Limb (tissue), 2 donors: ENCODE measurements around the gene ITGA6.

Experiments
- DNase-seq, 2 donors: peaks; one replicate each; pipeline ENCODE4 v3.0.0-alpha.2; 2016; ENCODE audit errors: extremely low spot score in 2 of 2

Gene ITGA6

GRCh38 chr2:172464400-172465129 is 37.2 kb downstream of the ITGA6 start:
- no peak for DNase-seq

GRCh38 chr2:172465417-172466334 is 38.3 kb downstream of the ITGA6 start:
- DNase-seq = peak; percentile 75 to 84

DNA sequence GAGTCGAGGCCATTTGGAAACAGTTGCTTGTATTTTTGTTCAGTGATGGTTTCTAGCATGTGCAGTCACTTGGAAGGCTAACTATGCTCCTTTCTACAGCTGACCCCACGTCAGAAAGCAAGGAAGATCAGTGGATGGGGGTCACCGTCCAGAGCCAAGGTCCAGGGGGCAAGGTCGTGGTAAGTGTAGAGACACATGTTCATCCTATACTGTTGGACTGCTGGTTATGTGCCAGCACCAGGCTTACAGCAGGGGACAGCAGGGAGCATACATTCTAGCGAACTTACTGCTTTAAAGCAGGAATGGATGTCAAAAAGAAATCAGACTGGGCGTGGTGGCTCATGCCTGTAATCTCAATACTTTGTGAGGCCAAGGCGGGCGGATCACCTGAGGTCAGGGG is 40.0 kb downstream of the ITGA6 start:
- no peak for DNase-seq

- DNase-seq = no peak
Observed at GRCh38 chr2:172470958-172471922, 43.9 kb downstream of the ITGA6 start.

- no peak for DNase-seq
Observed at GRCh38 chr2:172472446-172473033, 45.2 kb downstream of the ITGA6 start.

GRCh38 chr2:172473167-172473566 is 45.8 kb downstream of the ITGA6 start:
- DNase-seq = no peak

GRCh38 chr2:172478353-172478752 is 51.0 kb downstream of the ITGA6 start:
- no peak for DNase-seq

DNA sequence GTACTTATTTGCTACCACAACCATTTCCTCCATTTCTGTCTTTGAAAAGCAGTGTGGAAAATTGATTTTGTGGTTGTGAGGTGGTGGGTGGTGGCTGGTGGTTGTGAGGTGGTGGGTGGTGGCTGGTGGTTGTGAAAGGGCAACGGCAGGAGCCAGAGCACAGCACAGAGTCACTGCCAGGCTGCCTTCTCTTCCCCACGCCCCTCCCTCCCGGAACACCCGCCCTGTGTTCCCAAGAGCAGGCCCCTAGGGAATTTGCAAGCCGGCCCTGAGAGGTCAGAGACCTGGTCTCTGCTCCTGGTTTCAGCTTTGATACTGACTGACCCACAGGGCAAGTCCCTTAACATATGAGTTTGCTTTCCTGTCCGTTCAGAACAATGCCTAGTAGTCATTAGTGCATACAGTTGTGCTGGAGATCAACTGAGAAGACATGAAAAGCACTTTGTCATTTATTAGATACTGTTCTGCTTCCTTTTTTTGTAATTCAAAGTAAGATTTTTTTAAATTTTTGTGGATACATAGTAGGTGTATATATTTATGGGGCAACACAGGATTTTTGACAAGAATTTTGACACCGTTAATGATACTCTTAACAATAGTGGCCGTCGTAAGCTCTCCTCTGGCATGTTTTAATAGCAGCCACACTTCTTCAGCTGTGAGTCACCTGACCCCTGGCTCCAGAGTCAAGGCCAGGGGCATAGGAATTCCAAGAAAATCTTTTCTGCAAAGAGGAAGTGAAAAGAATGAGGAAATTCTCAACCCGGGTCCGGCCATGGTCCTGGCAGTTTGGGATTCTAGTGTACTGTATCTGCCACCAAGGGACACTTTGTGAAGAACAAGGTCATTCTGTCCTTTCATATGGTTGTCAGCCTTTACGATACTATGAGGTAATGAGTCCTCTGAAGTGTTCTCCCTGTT is 53.2 kb downstream of the ITGA6 start:
- no peak for DNase-seq

- DNase-seq = no peak
Observed at GRCh38 chr2:172481507-172482262, 54.3 kb downstream of the ITGA6 start.

DNA sequence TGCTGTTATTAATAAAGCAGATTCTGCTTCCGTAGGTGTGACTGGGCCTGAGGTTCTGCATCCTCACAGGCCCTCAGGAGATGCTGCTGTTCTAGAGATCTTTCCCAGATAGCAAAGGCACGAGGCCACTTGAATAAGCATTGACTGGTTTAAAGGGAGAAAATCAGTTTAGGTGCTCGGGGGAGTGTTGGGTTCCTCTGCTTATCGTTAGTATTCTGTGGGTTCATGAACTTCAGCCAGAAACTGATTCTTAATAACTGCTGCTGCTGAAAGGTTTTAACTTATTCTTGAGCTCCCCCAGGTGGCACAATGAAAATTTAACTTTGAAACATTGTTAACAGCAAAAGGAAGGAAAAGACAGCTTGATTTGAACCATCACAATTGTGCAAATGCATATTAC is 56.9 kb downstream of the ITGA6 start:
- DNase-seq = no peak

DNA sequence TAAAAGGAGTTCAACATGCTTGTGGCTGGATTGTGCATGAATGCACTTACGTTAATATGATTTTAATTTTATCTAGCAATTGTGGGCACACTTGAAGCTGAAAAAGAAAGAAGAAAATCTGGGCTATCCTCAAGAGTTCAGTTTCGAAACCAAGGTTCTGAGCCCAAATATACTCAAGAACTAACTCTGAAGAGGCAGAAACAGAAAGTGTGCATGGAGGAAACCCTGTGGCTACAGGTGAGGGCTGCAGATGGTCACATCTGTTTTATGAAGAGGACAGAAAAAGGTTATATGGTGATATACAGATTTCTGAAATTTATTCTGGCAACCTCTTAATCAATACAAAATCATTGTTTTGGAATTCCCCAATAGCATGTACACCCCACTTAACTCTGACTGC is 57.3 kb downstream of the ITGA6 start:
- DNase-seq = no peak

DNA sequence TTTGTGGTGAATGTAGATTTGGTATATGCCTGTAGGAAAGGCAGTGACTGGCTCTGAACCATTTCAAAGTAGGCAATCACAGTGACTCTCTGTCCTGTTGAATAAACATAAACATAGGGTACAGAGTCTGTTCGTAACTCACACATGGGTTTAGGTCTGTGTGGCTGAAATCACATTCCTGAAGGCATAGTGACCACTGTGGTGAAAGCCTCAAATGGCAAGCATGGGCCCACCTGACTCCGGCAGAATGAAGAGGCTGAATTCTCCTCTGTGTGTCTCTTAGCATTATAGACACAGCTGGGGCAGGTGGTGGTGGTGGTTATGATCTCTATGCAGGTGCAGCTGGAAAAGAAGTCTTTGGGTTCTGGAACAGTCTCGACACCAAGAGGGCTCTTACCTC is 61.2 kb downstream of the ITGA6 start:
- no peak for DNase-seq

DNA sequence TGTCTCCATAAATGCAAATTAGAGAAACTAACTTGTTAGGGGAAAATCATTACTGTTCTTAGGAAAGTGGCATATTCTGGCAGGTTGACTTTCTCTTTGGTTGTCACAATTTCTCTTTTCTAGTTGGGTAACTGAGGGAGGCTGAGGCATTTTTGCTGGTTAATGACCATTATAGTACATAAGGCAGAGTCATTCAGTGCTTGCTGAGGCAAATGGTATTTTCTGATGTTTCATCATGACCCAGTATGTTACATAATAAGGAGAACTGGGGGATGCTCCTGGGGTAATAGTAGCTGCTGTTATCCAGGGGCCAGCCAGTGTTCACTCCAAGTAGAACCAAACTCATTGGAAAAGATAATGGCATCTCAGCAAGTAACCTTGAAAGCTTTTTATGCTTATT is 62.3 kb downstream of the ITGA6 start:
- no peak for DNase-seq

GRCh38 chr2:172496160-172496608 is 68.8 kb downstream of the ITGA6 start:
- DNase-seq = no peak

GRCh38 chr2:172507199-172507598 is 79.8 kb downstream of the ITGA6 start:
- DNase-seq = no peak

- no peak for DNase-seq
Observed at GRCh38 chr2:172510088-172510487, 82.7 kb downstream of the ITGA6 start.

GRCh38 chr2:172510548-172510947 is 83.2 kb downstream of the ITGA6 start:
- no peak for DNase-seq

DNA sequence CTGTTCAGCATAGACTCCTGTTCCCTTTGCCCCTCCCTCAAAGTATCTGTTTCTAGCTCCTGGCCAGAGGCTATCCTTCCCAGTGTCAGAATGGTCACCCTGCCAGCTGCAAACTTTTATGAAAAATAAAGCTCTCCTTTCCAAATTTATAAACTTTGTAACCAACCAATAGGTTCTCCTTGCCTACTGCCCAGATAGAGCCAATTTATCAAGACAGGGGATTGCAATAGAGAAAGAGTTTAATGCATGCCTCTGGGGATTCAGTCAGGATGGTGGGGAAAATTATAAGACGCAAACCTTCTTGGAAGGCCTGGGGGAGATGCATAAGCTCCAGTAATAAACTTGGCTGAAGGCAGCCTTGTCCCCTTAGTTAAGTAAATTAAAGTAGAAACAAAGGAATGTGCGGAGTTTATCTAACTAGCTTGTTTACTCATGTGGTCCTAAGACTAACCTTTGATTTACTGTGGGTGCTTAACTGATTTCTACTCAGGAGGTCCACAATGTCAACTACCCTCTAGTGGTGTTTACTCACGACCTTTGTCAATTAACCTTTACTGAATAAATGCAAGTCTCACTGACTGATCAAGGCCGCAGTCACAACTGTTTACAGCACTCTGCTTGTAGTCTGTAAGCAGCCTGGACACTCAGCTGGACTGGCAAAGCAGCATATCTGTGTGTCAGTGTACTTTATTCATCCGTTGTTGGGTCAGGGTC is 85.6 kb downstream of the ITGA6 start:
- DNase-seq = no peak

GRCh38 chr2:172513524-172513900 is 86.1 kb downstream of the ITGA6 start:
- no peak for DNase-seq
